Midbrain (tissue), 1 donor: ENCODE measurements around the gene TLN1.

ENCODE experiments used
- DNase-seq: peaks from one replicate; lab custom pipeline; 2025; lab: John Stamatoyannopoulos, UW

Gene TLN1

GRCh38 chr9:35706951-35707350 is 25.0 kb downstream of the TLN1 start:
- no peak for DNase-seq

GRCh38 chr9:35705836-35706430 is 26.1 kb downstream of the TLN1 start:
- DNase-seq = no peak

GRCh38 chr9:35705372-35705771 is 26.6 kb downstream of the TLN1 start:
- no peak for DNase-seq

DNA sequence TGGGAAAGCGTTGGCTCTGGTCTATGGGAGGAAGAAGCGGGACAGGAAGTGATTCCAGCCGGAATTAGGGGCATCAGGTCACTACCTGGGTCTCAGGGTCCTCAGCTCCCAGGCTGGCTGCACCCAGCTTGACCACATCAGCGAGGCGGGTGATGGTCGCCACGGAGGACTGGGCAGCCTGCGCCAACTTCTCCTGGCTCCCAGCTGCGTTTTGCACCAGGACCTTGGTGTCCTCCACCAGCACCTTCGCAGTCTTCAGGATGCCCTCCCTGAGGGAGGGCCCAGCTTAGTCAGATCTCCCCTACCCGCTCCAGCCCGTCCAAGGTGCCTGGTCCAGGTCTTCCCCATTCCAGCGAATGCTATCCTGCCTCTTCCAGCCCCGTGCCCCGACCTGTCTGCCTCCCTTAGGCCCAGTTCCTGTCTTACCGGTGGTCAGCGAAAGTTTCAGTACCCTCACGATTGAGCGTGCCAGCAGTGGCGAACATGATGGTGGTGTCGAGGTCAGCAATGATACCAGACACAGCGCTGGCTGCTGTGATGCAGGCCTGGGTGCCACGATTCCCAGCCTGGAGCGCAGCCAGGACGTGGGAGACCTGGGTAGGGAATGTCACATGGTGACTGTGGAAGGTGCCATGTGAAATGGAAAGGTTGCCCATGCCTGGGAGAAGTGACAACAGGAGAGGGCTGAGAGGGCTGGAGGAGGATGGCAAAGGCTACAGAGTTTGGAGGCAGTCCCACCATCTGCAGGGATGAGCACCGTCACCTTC is 27.9 kb downstream of the TLN1 start:
- DNase-seq = no peak

GRCh38 chr9:35702696-35703095 is 29.3 kb downstream of the TLN1 start:
- no peak for DNase-seq

GRCh38 chr9:35700942-35701341 is 31.1 kb downstream of the TLN1 start:
- DNase-seq = no peak

DNA sequence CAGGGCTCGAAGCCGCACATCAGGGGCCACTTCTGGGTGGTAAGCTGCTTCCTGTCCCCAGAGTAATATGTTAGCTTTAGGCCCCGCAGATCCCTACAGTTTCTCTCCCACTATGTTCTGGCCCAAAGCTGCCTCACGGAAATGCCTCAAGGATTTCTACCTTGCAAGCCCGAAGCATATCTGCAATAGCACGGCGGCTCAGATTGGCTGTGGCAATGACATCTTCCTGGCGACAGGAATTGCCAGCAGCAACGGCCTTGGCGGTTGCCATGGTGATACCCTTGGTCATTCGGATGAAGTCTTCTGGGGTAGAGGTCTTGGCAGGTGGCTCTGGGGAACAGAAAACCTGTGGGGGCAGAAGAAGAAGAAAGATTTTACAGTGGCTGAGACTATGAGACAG is 32.0 kb downstream of the TLN1 start:
- DNase-seq = no peak

GRCh38 chr9:35698231-35698630 is 33.8 kb downstream of the TLN1 start:
- DNase-seq = no peak

GRCh38 chr9:35697486-35697885 is 34.5 kb downstream of the TLN1 start:
- no peak for DNase-seq

- peak; percentile 31 for DNase-seq
Measured at GRCh38 chr9:35696520-35697215, 35.3 kb downstream of the TLN1 start.

GRCh38 chr9:35695943-35696401 is 36.0 kb downstream of the TLN1 start:
- no peak for DNase-seq

DNA sequence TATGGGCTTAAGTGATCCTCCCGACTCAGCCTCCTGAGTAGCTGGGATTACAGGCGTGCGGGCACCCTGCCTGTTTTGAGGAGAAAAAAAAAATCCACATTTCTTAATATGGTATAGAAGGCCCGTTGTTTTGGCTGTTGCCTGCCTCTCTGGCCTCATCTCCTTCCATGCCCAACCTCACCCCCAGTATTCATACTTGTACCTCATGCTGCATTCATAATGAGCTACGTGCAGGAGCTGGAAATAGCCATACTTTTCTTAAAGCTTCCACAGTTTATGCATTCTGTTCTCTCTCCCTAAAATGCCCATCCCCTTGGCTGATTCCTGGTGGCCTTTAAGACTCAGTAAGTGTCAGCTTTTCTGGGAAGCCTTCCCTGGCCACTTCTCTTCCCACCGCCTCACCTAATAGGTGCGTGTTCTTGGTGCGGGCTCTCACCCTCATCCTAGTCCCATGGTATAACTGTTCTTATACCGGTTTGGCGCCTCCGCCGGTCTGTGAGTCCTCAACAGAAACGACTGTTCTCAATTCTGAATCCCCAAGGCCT is 40.2 kb downstream of the TLN1 start:
- no peak for DNase-seq

- no peak for DNase-seq
Measured at GRCh38 chr9:35691334-35691650, 40.7 kb downstream of the TLN1 start.

DNA sequence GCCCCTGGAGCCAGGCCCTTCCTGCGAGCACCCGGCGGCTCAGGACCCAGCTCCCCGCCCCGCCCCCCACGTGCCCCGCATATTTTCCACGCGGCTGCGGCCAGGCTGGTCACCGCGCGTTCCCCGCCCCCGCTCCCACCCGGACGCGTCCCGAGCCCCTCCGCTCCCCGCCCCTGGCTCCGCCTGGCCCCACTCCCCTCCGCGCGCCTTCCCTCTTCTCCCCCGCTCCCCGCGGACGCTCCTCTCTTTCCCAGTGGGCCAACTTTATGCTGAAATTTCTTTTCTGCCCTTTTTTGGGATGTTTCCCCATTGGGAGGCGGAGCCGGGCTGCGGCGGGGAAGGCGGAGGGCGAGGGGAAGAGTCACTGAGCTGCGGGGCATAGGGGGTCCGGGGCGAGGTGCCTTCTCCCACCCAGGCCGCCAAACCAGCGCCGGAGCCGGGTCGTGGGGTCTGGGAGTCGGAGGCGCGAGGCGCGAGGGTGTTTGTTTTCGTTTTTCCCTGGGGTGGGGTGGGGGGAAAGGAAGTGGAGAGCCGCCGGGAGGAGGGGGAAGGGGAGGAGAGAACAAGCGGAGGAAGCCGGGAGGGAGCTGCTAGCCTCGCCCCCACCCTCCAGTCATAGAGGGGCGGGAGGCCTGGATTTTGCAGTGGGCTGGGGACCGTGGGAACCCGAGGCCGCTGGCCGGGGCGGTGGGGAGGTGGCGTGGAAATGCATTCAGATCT is 41.2 kb downstream of the TLN1 start:
- peak; percentile 6 for DNase-seq

DNA sequence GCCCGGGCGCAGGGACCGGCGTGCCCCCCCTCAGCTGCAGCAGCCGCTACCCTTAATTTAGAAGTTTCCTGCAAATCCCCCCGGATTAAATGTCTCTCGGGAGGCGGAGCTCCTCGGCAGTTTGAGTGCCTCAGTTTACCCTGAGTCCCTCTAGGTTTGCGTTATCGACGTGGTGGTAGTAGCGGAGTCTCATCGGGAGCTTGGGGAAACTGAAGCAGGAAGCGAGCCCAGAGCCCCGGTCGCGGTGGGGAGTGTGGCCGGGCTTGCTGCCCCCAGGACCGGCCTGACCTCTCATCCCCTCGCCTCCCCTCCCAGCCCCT is 41.7 kb downstream of the TLN1 start:
- DNase-seq = no peak

DNA sequence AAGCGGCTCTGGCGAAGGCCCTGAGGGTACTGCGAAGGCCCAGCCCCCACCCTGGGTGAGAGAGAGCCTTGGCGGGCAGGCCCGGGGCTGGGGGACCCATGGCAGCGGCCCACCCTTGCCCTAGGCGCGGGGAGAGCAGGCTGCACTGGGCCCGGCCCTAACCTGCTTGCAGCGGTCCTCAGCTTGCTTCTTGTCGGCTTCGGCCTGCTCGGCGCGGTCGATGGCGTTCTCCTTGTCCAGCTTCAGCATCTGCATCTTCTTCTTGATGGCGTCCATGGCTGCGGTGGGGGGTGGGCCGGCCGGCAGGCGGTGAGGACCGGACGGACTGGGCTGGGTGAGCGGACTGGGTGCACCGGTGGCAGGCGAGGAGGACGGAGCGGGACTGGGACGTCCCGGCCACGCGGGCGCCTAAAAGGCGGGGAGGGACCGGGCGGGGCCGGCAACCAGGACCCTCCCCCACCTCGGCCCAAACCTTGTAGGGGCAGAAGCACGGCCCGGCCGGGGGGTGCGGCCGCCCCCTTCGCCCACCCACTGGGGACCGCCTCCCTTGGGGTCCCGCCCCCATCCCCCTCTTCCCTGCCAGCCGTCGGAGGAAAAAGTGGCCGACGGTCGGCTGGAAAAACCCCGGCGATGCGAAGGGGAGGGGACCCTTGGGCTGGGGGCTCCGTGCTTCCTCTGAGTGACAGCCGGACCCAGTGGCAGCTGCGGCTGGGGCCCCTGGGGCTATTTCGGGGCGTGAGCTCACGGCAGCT is 42.3 kb downstream of the TLN1 start, which contains the start of gene TPM2:
TPM2 (minus strand) TSS at position 384 of the 752 bp plus-strand sequence; CDS start at position 276, 108 bp downstream.
- DNase-seq = no peak

DNA sequence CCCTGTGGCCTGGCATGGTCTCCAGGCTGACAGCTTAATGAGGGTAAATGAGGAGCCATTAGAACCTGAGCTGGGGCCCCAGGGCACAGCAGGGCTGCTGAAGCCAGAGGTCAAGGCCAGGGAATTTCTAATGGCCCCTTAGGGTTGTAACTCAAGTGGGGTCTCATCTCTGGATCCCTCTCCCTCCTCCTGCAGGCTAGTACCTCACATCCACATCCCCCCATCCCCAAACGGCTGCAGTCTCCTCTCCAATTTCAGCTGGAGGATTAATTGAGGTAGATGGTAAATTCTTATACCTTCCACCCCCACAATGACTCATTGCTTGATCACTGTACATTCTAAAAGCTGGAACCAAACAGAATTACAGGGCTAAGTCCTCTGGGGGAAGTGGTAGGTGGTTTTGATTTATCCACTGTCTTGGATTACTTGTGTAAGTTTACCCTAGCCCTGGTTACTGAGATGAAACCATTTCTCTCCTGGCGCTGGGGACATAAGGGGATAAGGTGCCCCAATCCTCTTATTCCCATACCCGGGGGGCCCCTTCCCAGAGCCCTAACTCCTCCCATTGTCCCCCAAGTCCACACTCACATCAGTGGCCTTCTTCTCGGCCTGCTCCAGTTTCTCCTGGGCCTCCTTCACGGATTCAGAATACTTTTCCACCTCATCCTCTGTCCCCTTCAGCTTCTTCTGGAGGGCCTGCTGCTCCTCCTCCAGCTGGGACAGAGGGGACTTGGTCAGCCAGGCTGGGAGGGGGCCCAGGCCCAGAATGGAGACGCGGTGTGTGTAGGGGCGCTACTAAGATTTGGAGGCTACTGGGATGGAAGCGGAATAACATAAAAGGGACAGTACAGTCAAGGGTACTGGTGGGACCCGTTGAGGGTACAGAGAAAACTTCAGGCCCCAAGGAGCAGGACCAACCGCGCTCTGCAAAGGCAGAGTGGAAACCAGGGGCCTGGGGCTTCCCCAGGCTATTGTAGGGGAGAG is 43.1 kb downstream of the TLN1 start:
- DNase-seq = no peak

GRCh38 chr9:35687972-35688557 is 43.9 kb downstream of the TLN1 start:
- DNase-seq = no peak

DNA sequence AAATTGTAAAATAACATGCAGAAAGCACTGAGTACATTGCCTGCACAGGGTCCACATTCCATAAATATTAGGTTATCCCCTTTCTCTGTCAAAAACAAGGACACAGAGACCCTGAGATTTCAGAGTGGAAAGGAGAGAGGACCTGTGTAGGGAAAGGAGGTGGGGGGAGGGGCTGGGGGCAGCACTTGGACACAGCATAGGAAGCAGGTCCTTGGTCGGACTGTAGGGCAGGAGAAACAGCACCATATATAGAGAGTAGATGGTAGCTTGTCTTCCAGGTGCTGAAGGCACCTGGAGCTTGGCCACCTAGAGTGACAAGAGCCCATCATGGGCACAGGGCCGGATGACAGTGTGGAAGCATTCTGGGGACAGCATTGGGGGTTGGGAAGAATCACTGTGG is 44.7 kb downstream of the TLN1 start:
- no peak for DNase-seq
